DND-41 (cell line): ENCODE results near the gene SGTA.

Experiments
- CTCF ChIP-seq: IDR thresholded peaks from 2 replicates; pipeline ENCODE4 v1.5.1; 2012; ENCODE audit warnings: borderline replicate concordance, low read length, moderate library complexity, mild to moderate bottlenecking; ENCODE audit not compliant: poor library complexity, severe bottlenecking; ENCODE audit errors: extremely low read depth
- EZH2 ChIP-seq: IDR thresholded peaks from 3 replicates; pipeline ENCODE4 v1.6.1; 2012; ENCODE audit warnings: borderline replicate concordance, low read depth, mild to moderate bottlenecking, moderate library complexity, low read length, inconsistent platforms; ENCODE audit not compliant: severe bottlenecking

GRCh38 chr19:2800506-2800905, 17.4 kb upstream of the SGTA start:
- no peak for TF ChIP-seq EZH2
- TF ChIP-seq CTCF = no peak
